GM12873 (cell line): ENCODE data around the gene SPART.
A peak's percentile ranks its signal among the peaks of the same experiment; 100 is the strongest.

ENCODE experiments used
- TF ChIP-seq, protein P1 (sequence below): IDR thresholded peaks from 2 replicates; pipeline ENCODE4 v1.5.1; 2012; ENCODE audit warnings: low read depth, mild to moderate bottlenecking, moderate library complexity, low read length, control low read depth; ENCODE audit not compliant: insufficient read depth; ENCODE audit errors: missing control alignments

The SPART gene

GRCh38 chr13:36275190-36276002, 70.8 kb downstream of the SPART start:
- TF ChIP-seq, protein P1, sequence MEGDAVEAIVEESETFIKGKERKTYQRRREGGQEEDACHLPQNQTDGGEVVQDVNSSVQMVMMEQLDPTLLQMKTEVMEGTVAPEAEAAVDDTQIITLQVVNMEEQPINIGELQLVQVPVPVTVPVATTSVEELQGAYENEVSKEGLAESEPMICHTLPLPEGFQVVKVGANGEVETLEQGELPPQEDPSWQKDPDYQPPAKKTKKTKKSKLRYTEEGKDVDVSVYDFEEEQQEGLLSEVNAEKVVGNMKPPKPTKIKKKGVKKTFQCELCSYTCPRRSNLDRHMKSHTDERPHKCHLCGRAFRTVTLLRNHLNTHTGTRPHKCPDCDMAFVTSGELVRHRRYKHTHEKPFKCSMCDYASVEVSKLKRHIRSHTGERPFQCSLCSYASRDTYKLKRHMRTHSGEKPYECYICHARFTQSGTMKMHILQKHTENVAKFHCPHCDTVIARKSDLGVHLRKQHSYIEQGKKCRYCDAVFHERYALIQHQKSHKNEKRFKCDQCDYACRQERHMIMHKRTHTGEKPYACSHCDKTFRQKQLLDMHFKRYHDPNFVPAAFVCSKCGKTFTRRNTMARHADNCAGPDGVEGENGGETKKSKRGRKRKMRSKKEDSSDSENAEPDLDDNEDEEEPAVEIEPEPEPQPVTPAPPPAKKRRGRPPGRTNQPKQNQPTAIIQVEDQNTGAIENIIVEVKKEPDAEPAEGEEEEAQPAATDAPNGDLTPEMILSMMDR, result peak; percentile 44

DNA sequence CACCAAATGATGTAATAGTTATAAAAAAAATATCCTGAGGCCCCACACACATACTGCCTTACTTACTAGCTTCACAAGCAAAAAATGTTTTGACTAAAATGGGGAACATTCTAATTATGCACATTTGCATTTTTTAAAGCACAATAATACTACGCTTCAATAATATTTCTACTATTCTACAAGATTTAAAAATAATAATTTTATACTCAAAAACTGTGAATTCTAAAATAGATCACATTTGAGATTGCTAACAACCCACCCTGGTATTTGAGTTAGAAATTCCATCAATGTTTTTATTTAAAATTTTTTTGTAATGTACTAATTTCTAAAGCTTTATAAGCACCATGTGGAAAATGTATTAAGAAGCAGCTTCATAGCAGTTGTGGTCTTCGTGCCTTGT, 72.8 kb downstream of the SPART start:
- TF ChIP-seq, protein P1, result no peak

DNA sequence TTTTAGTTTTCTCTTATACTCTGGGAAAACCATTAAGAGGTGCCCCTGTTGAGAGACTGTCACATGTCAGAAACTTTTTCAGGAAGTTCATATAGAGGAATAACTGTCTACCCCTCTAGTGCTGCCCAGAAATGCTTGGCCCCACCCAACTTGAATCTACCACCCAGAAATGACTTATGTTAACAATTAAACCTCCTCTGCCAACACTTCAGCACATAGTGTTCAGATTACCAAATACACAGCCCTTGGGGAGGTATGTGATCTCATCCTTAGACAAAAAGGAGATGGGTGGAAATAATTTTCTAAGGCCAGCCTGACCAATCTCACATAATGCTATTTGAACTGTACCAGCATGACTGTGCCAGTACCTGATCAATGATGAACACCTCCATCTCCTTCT, 84.2 kb downstream of the SPART start:
- TF ChIP-seq, protein P1, result no peak

DNA sequence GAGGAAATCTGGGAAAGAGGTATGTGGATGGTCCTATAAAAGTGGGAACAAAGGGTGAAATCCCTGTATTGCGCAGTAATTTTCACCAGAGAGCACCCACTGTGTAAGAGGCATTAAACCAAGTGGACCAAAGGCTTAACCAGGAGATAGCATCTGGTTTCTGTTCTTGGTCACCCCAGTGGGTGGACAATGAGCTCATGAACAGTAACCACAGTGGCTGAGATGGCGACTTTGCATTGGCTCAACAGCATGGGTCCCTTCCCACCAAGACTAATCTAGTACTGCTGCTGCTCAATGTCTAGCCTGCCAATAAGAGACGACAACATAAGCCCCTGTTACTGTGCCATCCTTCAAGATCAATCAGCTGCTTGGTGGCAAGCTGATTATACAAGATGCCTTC, 85.2 kb downstream of the SPART start:
- TF ChIP-seq, protein P1, result no peak

GRCh38 chr13:36259361-36260137, 86.6 kb downstream of the SPART start:
- TF ChIP-seq, protein P1, result no peak

GRCh38 chr13:36258831-36259230, 87.4 kb downstream of the SPART start:
- TF ChIP-seq, protein P1, result no peak
